GM18520 (cell line): ENCODE results near the gene TMEM97.

Source experiments
- ATAC-seq: cut with Tn5 transposase; IDR thresholded peaks from one replicate; pipeline ENCODE4 v1.9.1; 2021; ENCODE audit not compliant: unreplicated experiment

The TMEM97 gene

GRCh38 chr17:28363776-28364650 is 45.0 kb downstream of the TMEM97 start:
- ATAC-seq = no peak

DNA sequence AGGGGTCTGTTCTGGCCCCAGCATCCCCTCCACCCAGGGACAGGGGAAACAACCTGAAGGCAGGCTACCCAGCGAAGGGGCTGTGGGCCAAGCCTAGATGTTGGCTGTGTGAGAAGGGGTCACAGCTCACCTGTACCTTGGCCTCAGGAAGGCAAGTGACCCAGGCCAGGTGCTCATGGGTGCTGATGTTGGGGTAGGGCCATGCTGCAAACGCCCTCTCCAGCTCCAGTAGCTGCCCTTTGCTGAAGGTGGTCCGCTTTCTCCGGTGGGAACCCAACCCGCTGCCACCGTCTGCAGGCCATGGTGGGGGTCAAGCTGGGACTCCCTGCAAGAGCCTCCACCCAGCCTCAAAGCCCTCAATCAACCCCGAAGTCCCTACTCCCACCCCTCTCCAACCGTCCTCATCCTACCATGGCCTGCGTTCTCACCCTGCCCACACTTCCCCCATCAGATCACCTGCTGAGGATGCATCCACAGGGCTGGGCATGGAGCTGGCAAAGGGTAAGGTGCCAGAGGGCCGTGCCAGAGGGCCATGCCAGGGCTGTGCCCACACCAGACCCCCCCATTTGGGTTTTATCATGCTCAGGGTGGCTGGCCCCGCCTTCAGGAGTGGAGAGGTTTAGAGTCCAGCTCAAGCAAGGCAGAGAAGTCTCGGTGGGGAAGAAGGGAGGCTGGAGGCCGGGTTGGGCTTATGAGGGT is 45.8 kb downstream of the TMEM97 start, which contains the start of gene SEBOX:
TSS of gene SEBOX (minus strand) at position 535 of the 699 bp plus-strand sequence. CDS start at position 487, 48 bp downstream.
- ATAC-seq = no peak

DNA sequence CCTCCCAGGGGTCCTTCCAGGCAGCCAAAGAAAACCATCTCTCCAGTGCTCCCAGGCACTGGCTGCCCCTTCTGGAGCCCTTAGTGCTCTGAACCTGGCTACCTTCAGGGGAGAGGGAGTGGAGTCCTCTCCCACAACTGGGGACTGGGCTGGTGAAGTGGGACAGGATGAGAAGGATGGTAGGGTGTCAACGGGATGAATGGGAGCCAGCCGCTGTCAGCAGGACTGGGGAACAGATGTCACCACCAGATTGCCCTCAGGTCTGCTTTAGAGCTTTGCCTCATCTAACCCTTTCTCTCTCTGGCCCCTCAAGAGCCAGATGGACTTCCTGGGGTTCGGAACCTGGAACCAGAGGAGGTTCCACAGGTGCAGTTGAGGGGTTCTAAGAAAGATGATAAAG is 46.5 kb downstream of the TMEM97 start:
- ATAC-seq = no peak

DNA sequence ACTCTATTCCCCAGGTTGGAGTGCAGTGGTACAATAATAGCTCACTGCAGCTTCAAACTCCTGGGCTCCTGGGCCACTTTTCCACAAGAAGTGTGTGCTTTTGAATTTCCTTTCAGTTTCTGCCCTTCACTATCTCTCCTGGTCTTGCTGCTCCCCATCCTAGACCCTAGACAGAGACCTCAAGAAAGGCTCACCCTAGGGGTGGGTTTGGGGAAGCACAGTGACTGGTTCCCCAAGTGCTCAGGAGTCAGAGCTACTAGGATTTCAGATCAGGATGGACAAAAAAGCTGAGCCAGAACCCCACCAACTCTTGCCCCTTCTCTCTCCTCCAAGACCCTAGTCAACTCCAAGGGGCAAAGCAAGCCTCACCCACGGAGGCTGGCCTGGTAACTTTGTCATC is 47.6 kb downstream of the TMEM97 start:
- no peak for ATAC-seq

GRCh38 chr17:28367641-28368305 is 48.8 kb downstream of the TMEM97 start:
- ATAC-seq = no peak

DNA sequence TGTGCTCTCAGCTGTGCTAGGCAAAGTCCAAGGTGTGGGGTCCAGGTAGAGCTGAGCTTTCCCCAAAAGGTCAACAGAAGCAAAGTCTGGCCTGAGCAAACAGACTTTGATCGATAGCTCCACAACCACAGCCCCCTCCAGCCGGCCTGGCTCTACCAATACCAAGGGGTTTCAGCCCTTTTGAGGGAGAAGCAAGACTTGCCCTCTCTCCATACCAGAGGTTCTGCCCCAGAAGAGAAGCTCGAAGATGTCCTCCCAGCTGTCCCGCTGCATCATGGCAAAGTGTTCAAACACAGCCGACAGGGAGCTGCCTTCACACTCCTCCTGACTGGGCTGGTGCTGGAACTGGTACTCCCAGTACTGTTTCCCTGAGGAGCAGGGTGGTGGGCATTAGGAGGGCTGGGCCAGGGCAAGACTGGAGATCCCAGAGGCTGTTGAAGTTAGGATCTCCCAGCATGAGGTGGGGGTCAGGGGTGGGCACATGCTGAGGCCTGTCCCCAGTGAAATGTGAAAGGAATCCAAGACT is 49.4 kb downstream of the TMEM97 start:
- no peak for ATAC-seq

- ATAC-seq = no peak
Observed at GRCh38 chr17:28368915-28369683, 50.1 kb downstream of the TMEM97 start.

GRCh38 chr17:28369684-28370034 is 50.7 kb downstream of the TMEM97 start:
- ATAC-seq = no peak

DNA sequence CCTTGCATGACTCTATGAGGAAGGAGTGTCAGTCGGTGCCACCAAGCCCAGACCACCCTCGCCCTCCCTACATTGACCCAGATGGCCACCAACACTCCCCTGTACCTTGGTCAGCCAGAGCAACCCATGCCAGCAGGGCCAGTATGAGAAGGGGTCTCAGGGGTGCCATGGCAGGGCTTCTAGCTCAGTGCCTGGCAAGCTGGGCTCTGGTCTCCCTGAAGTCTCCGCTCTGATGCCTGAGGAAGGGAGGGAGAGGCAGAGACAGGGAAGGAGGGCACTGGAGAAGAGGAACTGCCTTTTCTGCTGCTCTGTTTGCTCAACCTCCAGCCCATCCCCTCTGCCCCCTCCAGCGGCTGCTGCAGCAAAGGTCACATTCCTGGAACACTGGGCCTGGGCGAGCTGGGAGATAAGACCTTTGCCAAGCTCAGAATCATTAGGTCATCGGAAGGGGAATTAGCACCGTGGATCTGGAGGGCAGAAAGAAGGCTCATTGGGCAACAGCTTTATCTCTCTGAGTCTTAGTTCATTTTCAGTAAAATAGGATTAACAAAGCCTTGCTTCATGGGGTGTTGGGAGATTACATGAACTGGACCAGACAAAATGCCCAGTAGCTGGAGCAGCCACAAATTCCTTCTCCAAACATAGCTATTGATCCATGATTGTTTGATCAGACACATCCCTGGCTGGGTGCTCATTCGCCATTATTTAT is 51.2 kb downstream of the TMEM97 start, which contains the start of gene VTN:
TSS of gene VTN (minus strand) at position 273 of the 709 bp plus-strand sequence. CDS start at position 169, 104 bp downstream.
- no peak for ATAC-seq

GRCh38 chr17:28370744-28371103 is 51.7 kb downstream of the TMEM97 start:
- ATAC-seq = no peak

DNA sequence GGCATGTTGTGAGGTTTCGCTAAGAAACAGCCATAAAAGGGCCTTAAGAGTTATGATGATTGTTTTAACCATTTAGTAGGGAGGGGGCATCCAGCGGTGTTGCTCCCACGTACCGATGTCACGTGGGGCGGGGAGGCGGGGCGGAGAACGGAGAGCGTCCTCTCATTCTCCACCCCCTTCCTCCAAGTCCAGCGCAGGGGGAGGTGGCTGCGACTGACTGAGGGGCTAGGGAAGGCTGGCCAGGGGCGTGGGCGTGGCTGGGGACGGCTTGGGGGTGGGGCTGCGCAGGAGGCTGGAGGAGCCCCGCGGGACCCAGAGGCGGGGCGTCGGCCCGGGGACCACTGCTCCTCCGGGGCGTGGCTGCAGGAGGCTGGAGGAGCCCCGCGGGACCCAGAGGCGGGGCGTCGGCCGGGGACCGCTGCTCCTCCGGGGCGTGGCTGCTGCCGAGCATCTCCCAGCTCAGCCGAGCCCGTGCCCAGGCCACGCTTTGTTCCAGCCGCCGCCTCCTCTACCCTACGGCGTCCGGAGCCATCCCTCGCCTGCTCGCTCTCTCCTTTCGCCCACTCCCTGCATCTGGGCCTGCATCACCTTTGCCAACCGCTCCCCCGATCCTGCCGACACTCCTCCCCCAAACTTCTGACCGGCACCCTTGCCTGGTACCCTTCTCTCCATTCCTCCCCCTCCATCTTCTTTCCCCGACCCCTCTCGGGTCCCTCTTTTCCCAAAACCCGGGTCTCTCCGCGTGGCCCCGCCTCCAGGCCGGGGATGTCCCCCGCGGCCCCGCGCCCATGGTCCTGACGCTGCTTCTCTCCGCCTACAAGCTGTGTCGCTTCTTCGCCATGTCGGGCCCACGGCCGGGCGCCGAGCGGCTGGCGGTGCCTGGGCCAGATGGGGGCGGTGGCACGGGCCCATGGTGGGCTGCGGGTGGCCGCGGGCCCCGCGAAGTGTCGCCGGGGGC is 52.5 kb downstream of the TMEM97 start, which contains the start of gene SARM1:
TSS of gene SARM1 (plus strand) at position 450 of the 958 bp plus-strand sequence. CDS start at position 789, 339 bp downstream.
- ATAC-seq = peak; percentile 50

DNA sequence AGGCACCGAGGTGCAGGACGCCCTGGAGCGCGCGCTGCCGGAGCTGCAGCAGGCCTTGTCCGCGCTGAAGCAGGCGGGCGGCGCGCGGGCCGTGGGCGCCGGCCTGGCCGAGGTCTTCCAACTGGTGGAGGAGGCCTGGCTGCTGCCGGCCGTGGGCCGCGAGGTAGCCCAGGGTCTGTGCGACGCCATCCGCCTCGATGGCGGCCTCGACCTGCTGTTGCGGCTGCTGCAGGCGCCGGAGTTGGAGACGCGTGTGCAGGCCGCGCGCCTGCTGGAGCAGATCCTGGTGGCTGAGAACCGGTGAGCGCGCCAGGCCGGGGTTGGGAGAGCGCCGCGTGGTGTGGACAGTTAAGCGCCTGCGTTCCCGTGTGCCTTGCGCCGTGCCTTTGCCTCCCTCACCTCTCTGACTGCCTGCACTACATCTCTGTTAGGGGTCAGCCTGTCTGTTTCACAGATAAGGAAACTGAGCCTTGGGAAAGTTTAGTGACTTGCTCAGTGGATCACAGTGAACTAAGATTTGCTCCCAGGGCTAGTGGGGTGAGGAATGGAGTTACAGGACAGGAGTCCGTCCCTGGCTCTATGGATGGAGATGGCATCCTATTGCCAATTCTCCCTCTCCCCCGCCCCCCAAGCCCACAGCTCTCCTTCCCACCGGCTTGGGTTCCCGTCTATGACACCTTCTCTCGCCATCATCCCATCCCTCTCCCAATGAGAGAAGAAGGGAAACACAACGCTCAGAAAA is 53.4 kb downstream of the TMEM97 start:
- peak; percentile 13 for ATAC-seq

DNA sequence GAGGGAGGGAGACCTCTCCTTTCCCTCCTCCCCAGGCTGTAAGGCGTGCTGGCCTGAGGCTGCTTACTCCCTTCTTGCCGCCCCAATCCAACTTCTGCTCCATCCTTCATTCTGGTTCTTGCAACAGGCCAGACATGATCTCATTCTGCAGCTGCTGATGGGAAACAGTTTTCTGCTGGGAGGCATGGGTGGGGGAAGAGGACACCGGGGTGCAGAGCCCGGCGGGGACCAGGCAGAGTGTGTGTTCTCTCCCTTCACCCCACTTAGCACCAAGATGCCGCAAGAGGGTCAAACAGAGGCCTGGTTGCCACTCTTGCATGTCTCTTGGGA is 53.9 kb downstream of the TMEM97 start:
- no peak for ATAC-seq
